GM23338 (cell line): ENCODE results near the gene KIAA0408.

Experiments
- CREB1 ChIP-seq: fragments of 250-450 bp; sonication (Bioruptor Pico); IDR thresholded peaks from 2 replicates; pipeline ENCODE4 v1.5.0; 2020; ENCODE audit warnings: low read depth, mild to moderate bottlenecking, moderate library complexity
- CTCF ChIP-seq, 2 experiments: fragments of 200-600 bp in 1 of 2; sonication (generic) in 1 of 2; conservative IDR thresholded peaks; 2 replicates each; pipeline versions ENCODE4 v1.5.1 to v1.6.1; 2016 to 2017; ENCODE audit warnings: antibody characterized with exemption in 2 of 2, low read depth in 2 of 2, mild to moderate bottlenecking in 2 of 2, moderate library complexity in 1 of 2
- EZH2 ChIP-seq: fragments of 200-600 bp; sonication (generic); IDR thresholded peaks from one replicate; pipeline ENCODE4 v1.8.0; 2017; ENCODE audit warnings: antibody characterized with exemption, mild to moderate bottlenecking, low read depth; ENCODE audit not compliant: unreplicated experiment
- EZH2phosphoT487 ChIP-seq: fragments of 200-600 bp; sonication (generic); IDR thresholded peaks from one replicate; pipeline ENCODE4 v1.8.1; 2018; ENCODE audit warnings: antibody characterized with exemption; ENCODE audit not compliant: unreplicated experiment
- JUNB ChIP-seq: IDR thresholded peaks from one replicate; pipeline ENCODE4 v1.6.1; 2016; ENCODE audit warnings: antibody characterized with exemption; ENCODE audit not compliant: unreplicated experiment
- POLR2AphosphoS5 ChIP-seq: IDR thresholded peaks from 2 replicates; pipeline ENCODE4 v1.6.1; 2016; ENCODE audit warnings: antibody characterized with exemption, low read depth
- REST ChIP-seq: IDR thresholded peaks from one replicate; pipeline ENCODE4 v1.6.1; 2018; ENCODE audit warnings: antibody characterized with exemption; ENCODE audit not compliant: unreplicated experiment
- ZNF462 ChIP-seq: fragments of 250-450 bp; sonication (Bioruptor Pico); IDR thresholded peaks from 2 replicates; pipeline ENCODE4 v1.5.0; 2020; ENCODE audit warnings: mild to moderate bottlenecking, moderate library complexity

GRCh38 chr6:127463056-127463455 lies 3.9 kb upstream of the KIAA0408 start:
- no peak for TF ChIP-seq CTCF (conservative IDR thresholded peaks at IDR 0.05; ENCODE audit: low read depth in 2 of 2)
- no peak for TF ChIP-seq EZH2
- TF ChIP-seq ZNF462 (CRISPR knock-in tag): no peak
- TF ChIP-seq CREB1 (CRISPR knock-in tag): no peak
- no peak for TF ChIP-seq REST
- no peak for TF ChIP-seq POLR2AphosphoS5
- TF ChIP-seq JUNB: no peak
- TF ChIP-seq EZH2phosphoT487: no peak
